Adipocyte (in vitro differentiated cells): ENCODE measurements around the gene KIAA0753.
"Not testable (repeated sequence)": the region's sequence is repeated elsewhere in the genome, so short reads cannot be mapped to it uniquely, and the experiment has no call there.

Experiments used
- DNase-seq: peaks from one replicate; pipeline ENCODE4 v3.0.0-alpha.2; 2015; ENCODE audit warnings: low read depth
- H3K27me3 ChIP-seq: replicated peaks from 2 replicates; pipeline ENCODE4 v1.7.0; 2013; ENCODE audit warnings: mild to moderate bottlenecking, low read length, moderate library complexity; ENCODE audit not compliant: control insufficient read depth, insufficient read depth
- H3K36me3 ChIP-seq: 2 replicates; pipeline ENCODE4 v1.7.0; 2013; ENCODE audit warnings: low read length, mild to moderate bottlenecking, moderate library complexity; ENCODE audit not compliant: control insufficient read depth, insufficient read depth, severe bottlenecking
- H3K4me1 ChIP-seq: 2 replicates; pipeline ENCODE4 v1.7.0; 2013; ENCODE audit warnings: mild to moderate bottlenecking, low read length, moderate library complexity; ENCODE audit not compliant: control insufficient read depth, insufficient read depth
- H3K4me3 ChIP-seq: 2 replicates; pipeline ENCODE4 v1.7.0; 2013; ENCODE audit warnings: mild to moderate bottlenecking, low read length, moderate library complexity
- H3K9ac ChIP-seq: 2 replicates; pipeline ENCODE4 v1.7.0; 2013; ENCODE audit warnings: mild to moderate bottlenecking, low read length, moderate library complexity
- H3K9me3 ChIP-seq: 2 replicates; pipeline ENCODE4 v1.7.0; 2013; ENCODE audit warnings: mild to moderate bottlenecking, low read length, moderate library complexity; ENCODE audit not compliant: control insufficient read depth

Gene KIAA0753

GRCh38 chr17:6667516-6667915 lies 27.0 kb upstream of the KIAA0753 start:
- no peaks in the 10 kb centered on the region for H3K9me3 ChIP-seq
- H3K9ac ChIP-seq, result no peak overlapping the region
- no peak overlapping the region for H3K4me3 ChIP-seq
- no peaks in the 10 kb centered on the region for H3K36me3 ChIP-seq
- no peak for DNase-seq
- no peaks in the 10 kb centered on the region for H3K4me1 ChIP-seq
- H3K27me3 ChIP-seq, result peaks cover 33% of the 10 kb centered on the region

GRCh38 chr17:6666557-6666956 lies 26.0 kb upstream of the KIAA0753 start:
- Histone ChIP-seq H3K27me3 (peaks cover 41% of the 10 kb centered on the region), H3K4me3 (no peak overlapping the region), H3K9ac (no peak overlapping the region), H3K36me3 (no peaks in the 10 kb centered on the region), H3K9me3 (no peaks in the 10 kb centered on the region), H3K4me1 (no peaks in the 10 kb centered on the region)
- no peak for DNase-seq

GRCh38 chr17:6666077-6666521 lies 25.6 kb upstream of the KIAA0753 start:
- Histone ChIP-seq H3K4me3 (no peak overlapping the region), H3K9ac (no peak overlapping the region), H3K4me1 (no peaks in the 10 kb centered on the region), H3K9me3 (no peaks in the 10 kb centered on the region), H3K27me3 (peaks cover 44% of the 10 kb centered on the region), H3K36me3 (no peaks in the 10 kb centered on the region)
- DNase-seq, result peak; percentile 91

- not testable (repeated sequence) for H3K9ac ChIP-seq, H3K9me3 ChIP-seq, H3K4me3 ChIP-seq, DNase-seq, H3K36me3 ChIP-seq, H3K4me1 ChIP-seq
- peaks cover 31% of the 10 kb centered on the region for H3K27me3 ChIP-seq
These were observed 22.7 kb upstream of the KIAA0753 start for GRCh38 chr17:6663200-6663599.

- H3K9me3 ChIP-seq, result no peaks in the 10 kb centered on the region
- no peaks in the 10 kb centered on the region for H3K36me3 ChIP-seq
- H3K4me1 ChIP-seq, result no peaks in the 10 kb centered on the region
- H3K4me3 ChIP-seq, result no peak overlapping the region
- DNase-seq, result no peak
- H3K9ac ChIP-seq, result no peak overlapping the region
- peaks cover 29% of the 10 kb centered on the region for H3K27me3 ChIP-seq
These were observed 20.9 kb upstream of the KIAA0753 start for GRCh38 chr17:6661464-6661848.

- peaks cover 29% of the 10 kb centered on the region for H3K27me3 ChIP-seq
- H3K4me1 ChIP-seq, result no peaks in the 10 kb centered on the region
- H3K9me3 ChIP-seq, result no peaks in the 10 kb centered on the region
- no peaks in the 10 kb centered on the region for H3K36me3 ChIP-seq
- H3K9ac ChIP-seq, result no peak overlapping the region
- H3K4me3 ChIP-seq, result no peak overlapping the region
- DNase-seq, result no peak
These were observed 20.4 kb upstream of the KIAA0753 start for GRCh38 chr17:6660805-6661463.

- no peak for DNase-seq
- no peak overlapping the region for H3K4me3 ChIP-seq
- no peak overlapping the region for H3K9ac ChIP-seq
- peaks cover 33% of the 10 kb centered on the region for H3K27me3 ChIP-seq
- no peaks in the 10 kb centered on the region for H3K9me3 ChIP-seq
- no peaks in the 10 kb centered on the region for H3K36me3 ChIP-seq
- peaks cover 3% of the 10 kb centered on the region for H3K4me1 ChIP-seq
These were observed 19.6 kb upstream of the KIAA0753 start for GRCh38 chr17:6660101-6660500.

- peaks cover 50% of the 10 kb centered on the region for H3K27me3 ChIP-seq
- DNase-seq, H3K9ac ChIP-seq, H3K9me3 ChIP-seq, H3K4me1 ChIP-seq, H3K36me3 ChIP-seq, H3K4me3 ChIP-seq: not testable (repeated sequence)
These were observed 17.9 kb upstream of the KIAA0753 start for GRCh38 chr17:6658411-6658810.

GRCh38 chr17:6657633-6658287 lies 17.2 kb upstream of the KIAA0753 start:
- Histone ChIP-seq H3K4me1 (peaks cover 3% of the 10 kb centered on the region), H3K4me3 (no peak overlapping the region), H3K27me3 (peaks cover 52% of the 10 kb centered on the region), H3K9me3 (no peaks in the 10 kb centered on the region), H3K9ac (no peak overlapping the region), H3K36me3 (no peaks in the 10 kb centered on the region)
- no peak for DNase-seq

GRCh38 chr17:6656797-6657632 lies 16.5 kb upstream of the KIAA0753 start:
- H3K36me3 ChIP-seq, H3K9ac ChIP-seq, H3K4me3 ChIP-seq, DNase-seq, H3K9me3 ChIP-seq: not testable (repeated sequence)
- Histone ChIP-seq H3K27me3 (peaks cover 44% of the 10 kb centered on the region), H3K4me1 (peaks cover 10% of the 10 kb centered on the region)

- H3K9me3 ChIP-seq, H3K9ac ChIP-seq, H3K36me3 ChIP-seq, H3K4me3 ChIP-seq: not testable (repeated sequence)
- Histone ChIP-seq H3K27me3 (peaks cover 38% of the 10 kb centered on the region), H3K4me1 (peaks cover 15% of the 10 kb centered on the region)
- DNase-seq, result peak; percentile 16
These were observed 15.3 kb upstream of the KIAA0753 start for GRCh38 chr17:6655732-6656361.
